HL-60 (cell line): ENCODE data around the gene KRTAP22-1.

Experiments
- DNase-seq, 2 experiments: peaks; one replicate each; pipeline ENCODE4 v3.0.0-alpha.2; 2010 to 2020; ENCODE audit warnings: low read depth in 1 of 2, low spot score in 1 of 2
- H3K27ac ChIP-seq: fragments of 250-450 bp; sonication (Bioruptor Pico); replicated peaks from 2 replicates; pipeline ENCODE4 v1.5.1; 2020; ENCODE audit warnings: mild to moderate bottlenecking, moderate library complexity
- H3K27me3 ChIP-seq: fragments of 250-450 bp; sonication (Bioruptor Pico); 2 replicates; pipeline ENCODE4 v1.5.1; 2021; ENCODE audit warnings: mild to moderate bottlenecking, moderate library complexity; ENCODE audit not compliant: insufficient read depth, poor library complexity, severe bottlenecking
- H3K4me3 ChIP-seq: replicated peaks from 2 replicates; pipeline ENCODE4 v1.5.1; 2011; ENCODE audit warnings: mild to moderate bottlenecking, control low read depth, low read length; ENCODE audit not compliant: insufficient read depth
- GABPA ChIP-seq: IDR thresholded peaks from 2 replicates; pipeline ENCODE4 v1.6.1; 2012; ENCODE audit warnings: low read depth
- POLR2AphosphoS5 ChIP-seq: IDR thresholded peaks from 2 replicates; pipeline ENCODE4 v1.6.1; 2012; ENCODE audit warnings: low read depth
- REST ChIP-seq: IDR thresholded peaks from 2 replicates; pipeline ENCODE4 v1.6.1; 2012; ENCODE audit warnings: low read depth; ENCODE audit not compliant: insufficient replicate concordance
- SPI1 ChIP-seq: IDR thresholded peaks from 2 replicates; pipeline ENCODE4 v1.6.1; 2012; ENCODE audit warnings: low read depth, mild to moderate bottlenecking, borderline replicate concordance
- long read RNA-seq: library from polyadenylated mRNA; unstranded; transcript quantifications from one replicate; pipeline ENCODE4 v2.0.0, GENCODE V29; 2020
- TF ChIP-seq, protein P1 (sequence below): IDR thresholded peaks from one replicate; pipeline ENCODE4 v1.5.1; 2011; ENCODE audit warnings: low read length, control low read depth, inconsistent platforms; ENCODE audit not compliant: insufficient read depth

KRTAP22-1 gene
- long read RNA-seq: 0 reads

GRCh38 chr21:30600787-30601186, at the start of gene KRTAP22-1:
TSS of gene KRTAP22-1 (plus strand) at chr21:30601087.
- TF ChIP-seq GABPA (no peak), POLR2AphosphoS5 (no peak), SPI1 (no peak), REST (no peak)
- TF ChIP-seq, protein P1, sequence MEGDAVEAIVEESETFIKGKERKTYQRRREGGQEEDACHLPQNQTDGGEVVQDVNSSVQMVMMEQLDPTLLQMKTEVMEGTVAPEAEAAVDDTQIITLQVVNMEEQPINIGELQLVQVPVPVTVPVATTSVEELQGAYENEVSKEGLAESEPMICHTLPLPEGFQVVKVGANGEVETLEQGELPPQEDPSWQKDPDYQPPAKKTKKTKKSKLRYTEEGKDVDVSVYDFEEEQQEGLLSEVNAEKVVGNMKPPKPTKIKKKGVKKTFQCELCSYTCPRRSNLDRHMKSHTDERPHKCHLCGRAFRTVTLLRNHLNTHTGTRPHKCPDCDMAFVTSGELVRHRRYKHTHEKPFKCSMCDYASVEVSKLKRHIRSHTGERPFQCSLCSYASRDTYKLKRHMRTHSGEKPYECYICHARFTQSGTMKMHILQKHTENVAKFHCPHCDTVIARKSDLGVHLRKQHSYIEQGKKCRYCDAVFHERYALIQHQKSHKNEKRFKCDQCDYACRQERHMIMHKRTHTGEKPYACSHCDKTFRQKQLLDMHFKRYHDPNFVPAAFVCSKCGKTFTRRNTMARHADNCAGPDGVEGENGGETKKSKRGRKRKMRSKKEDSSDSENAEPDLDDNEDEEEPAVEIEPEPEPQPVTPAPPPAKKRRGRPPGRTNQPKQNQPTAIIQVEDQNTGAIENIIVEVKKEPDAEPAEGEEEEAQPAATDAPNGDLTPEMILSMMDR: no peak
- no peaks in the 10 kb centered on the region for H3K27me3 ChIP-seq
- no peak for DNase-seq

GRCh38 chr21:30552782-30553181, 48.1 kb upstream of the KRTAP22-1 start:
- H3K27ac ChIP-seq: no peak overlapping the region
- H3K4me3 ChIP-seq: no peak overlapping the region
- no peak for DNase-seq
- no peaks in the 10 kb centered on the region for H3K27me3 ChIP-seq
- TF ChIP-seq GABPA: no peak
- no peak for TF ChIP-seq POLR2AphosphoS5
- TF ChIP-seq, protein P1: no peak

More at GRCh38 chr21:30600787-30601186, at the start of gene KRTAP22-1:
- no peak within 1 kb of the TSS for H3K27ac ChIP-seq
- H3K4me3 ChIP-seq: no peak within 1 kb of the TSS

GRCh38 chr21:30555095-30555494, 45.8 kb upstream of the KRTAP22-1 start:
- TF ChIP-seq SPI1 (no peak), REST (no peak), POLR2AphosphoS5 (no peak), GABPA (no peak)
- TF ChIP-seq, protein P1: no peak
- DNase-seq: no peak
- Histone ChIP-seq H3K27me3 (no peaks in the 10 kb centered on the region), H3K27ac (no peak overlapping the region), H3K4me3 (no peak overlapping the region)

DNA sequence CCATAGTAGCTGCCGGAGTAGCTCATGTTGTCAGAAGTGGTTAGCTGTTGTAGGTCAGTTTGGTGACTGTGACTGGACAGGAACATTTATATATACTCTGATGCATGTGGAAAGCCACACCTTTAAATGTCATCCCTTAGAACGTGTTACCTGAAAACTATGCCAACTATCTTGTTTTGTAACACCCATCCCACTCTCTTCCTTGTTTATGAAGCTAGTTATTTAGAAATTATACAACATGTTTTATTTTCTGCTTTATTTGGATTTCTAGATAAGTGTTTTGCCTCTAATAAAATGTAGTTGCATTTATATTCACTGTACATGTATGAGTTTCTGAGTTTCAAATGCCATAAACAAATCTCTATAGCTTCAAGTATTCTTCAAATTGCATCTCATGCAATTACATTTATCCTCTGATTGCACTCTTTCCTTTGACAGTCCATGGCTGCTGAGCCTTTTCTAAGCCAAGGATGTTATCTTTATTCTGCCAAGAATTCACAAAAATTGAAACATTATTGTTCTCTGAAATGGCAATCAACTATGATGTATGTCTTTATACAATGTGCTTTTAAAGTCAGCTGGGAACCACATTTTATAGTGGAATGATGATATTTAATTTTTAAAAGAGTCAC, 39.5 kb upstream of the KRTAP22-1 start, which contains the start of gene KRTAP19-7:
KRTAP19-7 (minus strand) TSS at position 51 of the 632 bp plus-strand sequence; CDS start at position 26, 25 bp downstream.
- Histone ChIP-seq H3K27me3 (no peaks in the 10 kb centered on the region), H3K4me3 (no peak within 1 kb of the TSS), H3K27ac (no peak within 1 kb of the TSS)
- no peak for DNase-seq
- TF ChIP-seq POLR2AphosphoS5: no peak
- no peak for TF ChIP-seq REST
- TF ChIP-seq GABPA: no peak
- TF ChIP-seq, protein P1: no peak
- TF ChIP-seq SPI1: no peak
